GM13976 (cell line): ENCODE data around the gene PLXDC1.

Experiments
- DNase-seq: peaks from one replicate; pipeline ENCODE4 v3.0.0; 2012; ENCODE audit warnings: low spot score
- CTCF ChIP-seq: IDR thresholded peaks from 2 replicates; pipeline ENCODE4 v1.5.1; 2012; ENCODE audit warnings: borderline replicate concordance, mild to moderate bottlenecking; ENCODE audit not compliant: insufficient read depth; ENCODE audit errors: extremely low read depth, missing control alignments, control extremely low read depth
- in situ Hi-C: fragments of 300-500 bp; cut with MboI; formaldehyde crosslinking; loops from one replicate; pipeline ENCODE4 v1.12.0; 2022; ENCODE audit warnings: low sequenced_read_pairs, mixed read lengths, inconsistent platforms; ENCODE audit not compliant: unreplicated experiment

The PLXDC1 gene

GRCh38 chr17:39104046-39104445 lies 47.4 kb downstream of the PLXDC1 start:
- in situ Hi-C loops, result no loop called here
- no peak for DNase-seq

GRCh38 chr17:39101091-39101490 lies 50.3 kb downstream of the PLXDC1 start:
- in situ Hi-C loops, result no loop called here
- no peak for TF ChIP-seq CTCF
- no peak for DNase-seq

More at GRCh38 chr17:39104046-39104445, 47.4 kb downstream of the PLXDC1 start:
- TF ChIP-seq CTCF, result no peak

- no peak for DNase-seq
- TF ChIP-seq CTCF, result no peak
- in situ Hi-C loops, result no loop called here
These were observed 50.9 kb downstream of the PLXDC1 start for GRCh38 chr17:39100530-39100929.

- no peak for TF ChIP-seq CTCF
- no peak for DNase-seq
- in situ Hi-C loops, result no loop called here
These were observed 51.7 kb downstream of the PLXDC1 start for GRCh38 chr17:39099663-39100286.

- no peak for DNase-seq
- TF ChIP-seq CTCF, result no peak
- in situ Hi-C loops, result no loop called here
These were observed 52.8 kb downstream of the PLXDC1 start for GRCh38 chr17:39098588-39098987.

GRCh38 chr17:39097537-39097936 lies 53.9 kb downstream of the PLXDC1 start:
- in situ Hi-C loops, result no loop called here
- TF ChIP-seq CTCF, result no peak
- no peak for DNase-seq
